HG03520 (cell line): ENCODE measurements around the gene MTFMT.
"Not testable (repeated sequence)": the region's sequence is repeated elsewhere in the genome, so short reads cannot be mapped to it uniquely, and the experiment has no call there.

Experiments
- ATAC-seq: cut with Tn5 transposase; IDR thresholded peaks from one replicate; pipeline ENCODE4 v1.9.1; 2021; ENCODE audit warnings: mild to moderate bottlenecking, moderate library complexity; ENCODE audit not compliant: unreplicated experiment

Gene MTFMT

GRCh38 chr15:65040461-65040860, 11.0 kb upstream of the MTFMT start:
- no peak for ATAC-seq

DNA sequence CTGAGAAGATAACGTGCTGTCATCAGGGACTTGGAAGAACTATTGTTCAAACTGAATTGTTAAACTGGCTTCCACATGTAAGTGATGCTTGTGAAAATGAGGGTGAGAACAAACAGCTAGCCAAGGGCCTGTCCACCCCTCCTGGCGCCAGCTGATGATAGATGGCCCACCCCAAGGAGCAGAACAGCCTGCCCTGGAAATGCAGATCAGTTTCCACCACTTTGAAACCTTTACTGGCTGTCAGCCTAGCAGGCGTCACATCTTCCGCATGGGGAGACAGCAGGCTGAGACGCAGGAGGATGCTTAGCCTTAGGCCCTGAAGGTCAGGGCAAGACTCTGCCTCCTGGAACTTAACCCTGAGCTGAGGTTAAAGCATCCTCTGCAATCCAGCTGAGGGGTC, 9.4 kb upstream of the MTFMT start:
- no peak for ATAC-seq

DNA sequence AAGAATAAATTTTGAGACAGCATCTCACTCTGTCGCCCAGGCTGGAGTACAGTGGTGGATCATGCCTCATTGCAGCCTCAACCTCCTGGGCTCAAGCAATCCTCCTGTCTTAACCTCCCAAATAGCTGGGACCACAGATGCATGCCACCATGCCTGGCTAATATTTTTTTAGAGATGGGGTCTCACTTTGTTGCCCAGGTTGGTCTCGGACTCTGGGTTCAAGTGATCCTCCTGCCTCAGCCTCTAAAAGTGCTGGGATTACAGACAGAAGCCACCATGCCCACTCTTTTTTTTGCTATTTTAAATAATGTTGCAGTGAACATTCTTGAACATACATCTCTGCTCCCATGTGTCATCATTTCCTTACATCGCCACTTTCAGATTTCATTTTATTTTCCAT, 9.0 kb upstream of the MTFMT start:
- no peak for ATAC-seq

DNA sequence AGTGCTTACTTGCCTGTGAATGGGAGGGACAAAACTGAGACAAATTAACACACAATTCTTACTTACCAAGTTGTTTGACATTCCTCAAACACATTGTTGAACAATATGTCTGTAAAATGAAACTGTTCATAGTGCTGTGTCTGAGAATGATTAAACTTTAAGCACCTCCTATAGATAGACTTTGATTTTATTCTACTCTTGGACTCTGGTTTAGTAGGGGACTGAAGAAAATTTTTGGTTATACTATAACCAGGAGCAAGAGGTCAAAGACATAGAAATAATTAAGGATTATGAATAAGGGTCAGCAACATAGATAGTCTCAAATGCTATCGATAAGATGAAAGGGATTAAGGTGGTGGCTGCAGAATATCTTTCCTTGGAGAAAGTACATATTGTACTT, 7.9 kb upstream of the MTFMT start:
- ATAC-seq = no peak

DNA sequence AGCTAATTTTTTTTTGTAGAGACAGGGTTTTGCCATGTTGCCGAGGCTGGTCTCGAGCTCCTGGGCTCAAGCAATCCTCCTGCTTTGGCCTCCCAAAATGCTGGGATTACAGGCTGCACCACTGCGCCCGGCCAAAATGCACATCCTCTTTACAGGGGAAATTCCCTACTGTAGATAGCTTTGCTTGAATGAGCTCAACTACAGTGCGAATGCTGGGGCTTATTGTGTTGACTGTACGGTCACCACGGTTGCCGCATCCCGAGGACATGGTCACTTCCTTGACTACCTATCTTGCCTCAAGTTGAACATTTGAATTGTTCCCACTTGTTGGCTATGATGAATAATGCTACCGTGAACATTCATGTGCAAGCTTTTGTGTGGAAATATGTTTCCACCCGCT, 5.3 kb upstream of the MTFMT start:
- ATAC-seq = no peak

GRCh38 chr15:65033659-65034269, 4.3 kb upstream of the MTFMT start:
- ATAC-seq = no peak

GRCh38 chr15:65032801-65033537, 3.5 kb upstream of the MTFMT start:
- ATAC-seq = no peak

GRCh38 chr15:65029736-65030208, 333 bp upstream of the MTFMT start:
- ATAC-seq = no peak

- no peak for ATAC-seq
These were observed 1.1 kb downstream of the MTFMT start for GRCh38 chr15:65028338-65028737.

- ATAC-seq = no peak
These were observed 1.8 kb downstream of the MTFMT start for GRCh38 chr15:65027593-65027992.

GRCh38 chr15:65026756-65027155, 2.7 kb downstream of the MTFMT start:
- no peak for ATAC-seq

GRCh38 chr15:65021488-65021887, 8.0 kb downstream of the MTFMT start:
- no peak for ATAC-seq

- ATAC-seq = no peak
These were observed 9.0 kb downstream of the MTFMT start for GRCh38 chr15:65020419-65020818.

DNA sequence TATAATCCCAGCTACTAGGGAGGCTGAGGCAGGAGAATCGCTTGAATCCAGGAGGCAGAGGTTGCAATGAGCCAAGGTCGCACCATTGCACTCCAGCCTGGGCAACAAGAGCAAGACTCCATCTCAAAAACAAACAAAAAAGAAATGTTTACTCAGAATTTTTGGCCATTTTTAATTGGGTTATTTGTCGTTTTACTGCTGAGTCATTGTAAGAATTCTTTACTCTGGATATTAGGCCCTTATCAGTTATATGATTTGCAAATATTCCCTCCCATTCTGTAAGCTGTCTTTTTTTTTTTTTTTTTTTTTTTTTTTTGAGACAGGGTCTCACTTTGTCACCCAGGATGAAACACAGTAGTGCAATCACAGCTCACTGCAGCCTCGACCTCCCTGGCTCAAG, 18.2 kb downstream of the MTFMT start:
- not testable (repeated sequence) for ATAC-seq

DNA sequence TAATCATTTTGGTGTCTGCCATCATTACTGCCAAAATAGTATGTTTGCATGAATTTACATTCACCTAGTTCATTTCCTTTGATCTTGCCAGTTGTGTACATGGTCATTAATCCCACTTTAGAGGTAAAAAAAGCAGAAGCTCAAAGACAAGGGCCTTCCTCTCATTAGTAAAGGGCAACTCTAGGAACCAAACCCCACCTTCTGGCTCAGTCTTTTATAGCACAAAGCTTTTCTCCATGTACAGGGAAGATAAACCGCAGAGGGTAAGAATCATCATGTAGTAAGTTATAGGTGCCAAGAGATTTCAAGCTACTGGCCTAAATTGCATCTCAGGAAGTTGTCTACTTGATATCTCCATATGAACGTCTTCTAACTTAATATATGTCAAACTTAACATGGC, 20.5 kb downstream of the MTFMT start:
- no peak for ATAC-seq

- no peak for ATAC-seq
These were observed 22.6 kb downstream of the MTFMT start for GRCh38 chr15:65006876-65007275.

GRCh38 chr15:65004993-65005392, 24.4 kb downstream of the MTFMT start:
- no peak for ATAC-seq

- ATAC-seq = no peak
These were observed 31.6 kb downstream of the MTFMT start for GRCh38 chr15:64997745-64998375.

DNA sequence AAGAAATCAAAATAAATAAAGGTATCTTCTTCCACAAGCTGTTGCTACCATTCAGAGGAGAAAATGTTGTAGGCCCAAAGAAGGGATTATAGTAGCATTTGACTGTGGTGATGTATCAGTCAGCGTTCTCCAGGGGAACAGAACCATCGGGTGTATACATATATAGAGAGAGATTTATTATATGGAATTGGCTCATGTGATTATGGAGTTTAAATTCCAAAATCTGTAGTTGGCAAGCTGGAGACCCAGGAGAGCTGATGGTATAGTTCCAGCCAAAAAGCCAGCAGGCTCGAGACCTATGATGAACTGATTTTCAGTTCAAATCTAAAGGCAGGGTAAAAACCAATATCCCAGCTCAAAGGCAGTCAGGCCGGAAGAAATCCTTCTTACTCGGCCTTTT, 32.4 kb downstream of the MTFMT start:
- ATAC-seq = no peak

- no peak for ATAC-seq
These were observed 36.1 kb downstream of the MTFMT start for GRCh38 chr15:64993290-64993689.

- no peak for ATAC-seq
These were observed 37.8 kb downstream of the MTFMT start for GRCh38 chr15:64991536-64992135.

DNA sequence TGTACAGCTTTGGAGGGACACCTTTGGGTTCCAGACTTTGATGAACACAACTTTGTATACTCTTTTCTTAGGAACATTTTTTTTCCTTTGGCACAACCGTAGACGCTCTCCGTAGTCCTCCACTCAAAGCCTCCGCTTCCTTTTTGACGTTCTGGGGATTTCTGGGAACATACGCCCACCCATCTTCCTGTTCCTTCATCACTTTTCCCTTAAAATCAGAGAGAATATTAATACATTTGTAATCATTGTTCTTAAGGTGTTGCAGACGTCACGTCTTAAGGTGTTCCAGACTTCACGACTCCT, 39.3 kb downstream of the MTFMT start:
- no peak for ATAC-seq
